Activated T-cell treated with anti-CD3 and anti-CD28 coated beads for 24 hours (primary cell): Measurements from ENCODE around the gene CHMP4B.

Experiments
- DNase-seq: peaks from one replicate; pipeline ENCODE4 v3.0.0-alpha.2; 2020; ENCODE audit warnings: low read depth

Gene CHMP4B

DNA sequence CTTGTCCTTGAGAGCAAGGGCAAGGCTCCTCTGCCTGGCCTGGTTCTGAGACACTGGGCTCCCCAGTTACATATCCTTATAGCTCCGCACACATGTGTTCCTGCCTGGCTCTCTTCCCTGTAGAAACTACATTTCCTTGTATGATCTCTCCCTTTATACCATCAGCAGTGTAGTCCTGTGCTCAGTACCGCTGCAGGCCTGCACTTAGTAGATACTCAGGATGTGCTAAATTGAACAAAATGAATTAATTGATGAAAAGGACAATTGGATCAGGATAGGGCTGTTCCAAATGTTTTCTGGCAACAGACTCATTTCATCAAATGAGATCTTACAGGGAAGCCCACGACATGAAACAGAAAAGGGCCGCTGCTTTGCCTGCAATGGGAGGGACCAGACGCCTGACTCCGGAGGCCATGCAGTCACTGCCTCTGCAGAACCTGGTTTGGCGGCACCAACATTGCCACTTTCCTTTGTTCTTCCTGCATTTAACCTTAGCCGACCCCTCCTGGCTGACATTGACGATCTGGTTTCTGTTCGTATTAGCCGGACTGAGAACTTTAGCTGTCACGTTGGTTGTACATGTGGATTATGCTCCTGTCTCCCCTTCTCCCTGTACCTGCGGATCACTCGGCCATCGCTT lies 53.3 kb downstream of the CHMP4B start:
- no peak for DNase-seq

DNA sequence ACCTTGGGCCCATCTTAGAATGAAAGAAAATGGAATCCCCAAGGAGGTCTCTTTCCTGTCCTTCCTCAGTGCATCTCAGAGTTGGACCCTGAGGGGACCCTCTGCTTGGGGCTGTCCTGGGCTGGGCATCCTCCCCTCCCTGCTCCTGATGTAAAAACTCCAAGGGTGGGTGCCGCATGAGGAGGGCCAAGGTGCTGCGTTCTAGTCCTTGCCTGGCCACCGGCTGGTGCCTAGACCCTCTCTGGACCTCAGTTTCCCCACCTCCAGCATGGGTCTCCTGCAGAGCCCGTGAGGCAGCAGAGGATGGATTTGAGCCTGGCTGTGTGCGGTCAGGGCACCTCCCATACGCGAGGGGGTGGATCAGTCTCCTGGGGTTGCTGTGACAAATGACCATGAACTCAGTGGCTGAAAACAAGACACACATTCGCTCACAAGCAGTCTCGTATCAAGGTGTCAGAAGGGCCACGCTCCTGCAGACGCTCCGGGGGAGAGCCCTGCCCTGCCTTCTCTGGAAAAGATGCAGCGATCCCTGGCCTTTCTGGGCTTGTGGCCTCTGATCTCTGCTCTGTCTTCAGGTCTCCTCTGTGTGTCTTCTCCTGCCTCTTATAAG lies 54.7 kb downstream of the CHMP4B start:
- no peak for DNase-seq

- DNase-seq, result no peak
Observed at GRCh38 chr20:33866398-33867100, 55.4 kb downstream of the CHMP4B start.

GRCh38 chr20:33868042-33868441 lies 56.9 kb downstream of the CHMP4B start:
- no peak for DNase-seq

- no peak for DNase-seq
Observed at GRCh38 chr20:33868595-33868994, 57.4 kb downstream of the CHMP4B start.

GRCh38 chr20:33869283-33869682 lies 58.1 kb downstream of the CHMP4B start:
- no peak for DNase-seq

DNA sequence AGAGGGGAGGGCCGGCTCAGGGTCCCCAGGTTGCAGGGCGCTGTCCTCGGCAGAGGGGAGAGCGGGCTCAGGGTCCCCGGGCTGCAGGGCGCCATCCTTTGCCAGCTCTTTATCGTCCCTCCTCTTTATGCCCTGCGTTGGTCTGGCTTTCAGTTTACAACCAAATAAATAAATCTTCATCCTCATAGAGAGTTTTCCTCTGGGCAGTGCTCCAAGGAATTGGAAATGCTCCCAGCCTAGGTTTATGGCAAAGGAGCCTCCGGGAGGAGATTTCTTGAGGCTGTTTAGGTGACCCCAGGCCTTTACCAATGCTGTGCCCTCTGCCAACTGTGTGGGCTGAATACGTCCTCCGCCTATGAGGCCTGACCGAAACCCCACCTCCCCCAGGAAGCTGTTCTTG lies 60.2 kb downstream of the CHMP4B start:
- no peak for DNase-seq

DNA sequence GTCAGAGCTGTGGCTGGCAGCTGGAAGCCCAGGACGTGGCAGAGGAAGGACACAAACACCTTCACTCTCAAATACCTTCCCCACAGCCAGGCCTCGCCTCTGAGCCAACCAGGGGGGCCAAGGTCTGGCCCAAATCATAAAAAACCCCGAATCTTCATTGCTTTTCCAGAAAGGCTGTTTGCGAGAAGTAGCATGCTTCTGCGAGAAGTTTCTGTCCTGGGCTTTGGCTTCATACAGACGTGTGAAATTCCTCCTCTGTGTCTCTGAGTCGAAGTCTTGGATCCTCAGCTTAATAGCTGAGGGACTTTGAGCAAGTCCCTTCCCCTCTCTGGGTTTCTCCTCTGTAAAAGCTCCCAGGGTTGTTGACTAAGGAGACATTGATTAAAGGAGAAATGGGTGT lies 63.0 kb downstream of the CHMP4B start:
- no peak for DNase-seq

DNA sequence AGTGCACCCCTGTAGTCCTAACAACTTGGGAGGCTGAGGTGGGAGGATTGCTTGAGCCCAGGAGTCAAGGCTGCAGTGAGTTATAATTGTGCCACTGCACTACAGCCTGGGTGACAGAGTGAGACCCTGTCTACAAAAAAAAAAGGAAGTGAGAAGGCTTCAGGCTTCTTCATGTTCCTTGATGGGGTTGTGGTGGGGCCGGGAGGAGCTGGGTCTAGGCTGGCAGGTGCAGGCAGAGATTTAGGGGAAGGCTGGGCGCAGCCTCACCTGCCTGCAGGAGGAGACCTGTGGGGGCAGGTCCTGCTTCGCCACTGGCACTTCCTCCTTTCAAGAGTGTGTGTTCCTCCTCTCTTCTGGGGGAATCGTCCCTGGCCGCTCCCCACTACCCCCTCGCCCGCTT lies 63.9 kb downstream of the CHMP4B start:
- no peak for DNase-seq

DNA sequence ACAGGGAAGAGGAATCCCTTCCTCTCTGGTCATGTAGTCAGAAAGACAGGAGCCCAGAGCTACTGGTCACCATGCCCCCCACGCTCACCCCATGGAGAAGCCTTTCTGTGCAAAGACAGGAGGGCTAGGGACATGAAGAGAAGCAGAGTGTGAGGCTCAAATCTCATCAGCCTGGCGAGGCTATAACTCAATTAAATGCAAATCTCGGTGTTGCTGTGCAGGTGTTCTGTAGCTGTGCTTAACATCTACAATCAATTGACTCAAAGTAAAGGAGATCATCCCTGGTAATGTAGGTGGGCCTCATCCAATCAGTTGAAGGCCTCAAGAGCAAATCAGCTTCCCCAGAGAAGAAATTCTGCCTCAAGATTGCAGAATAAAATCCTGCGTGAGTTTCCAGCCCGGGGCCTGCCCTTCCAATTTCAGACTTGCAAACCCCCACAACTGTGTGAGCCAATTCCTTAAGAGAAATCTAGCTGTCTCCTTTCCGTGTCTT lies 64.4 kb downstream of the CHMP4B start:
- DNase-seq, result no peak

DNA sequence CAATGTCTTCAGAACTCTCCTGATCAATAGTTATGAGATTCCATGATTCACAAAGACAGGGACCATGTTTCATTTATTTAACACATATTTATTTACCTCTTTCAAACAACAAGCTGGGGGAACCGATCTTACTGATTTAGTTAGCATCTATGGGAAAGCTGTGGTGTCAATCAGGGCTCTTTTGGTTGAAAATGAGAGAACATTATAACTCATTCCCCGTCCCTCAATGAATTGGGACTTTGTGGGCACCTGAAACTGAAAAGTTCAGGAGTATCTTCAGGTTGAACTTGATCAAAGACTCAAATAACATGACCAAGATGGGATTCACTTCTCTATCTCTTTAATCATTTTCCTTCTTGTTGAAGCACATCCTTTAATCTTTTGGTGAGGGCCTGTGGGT lies 67.4 kb downstream of the CHMP4B start:
- no peak for DNase-seq

DNA sequence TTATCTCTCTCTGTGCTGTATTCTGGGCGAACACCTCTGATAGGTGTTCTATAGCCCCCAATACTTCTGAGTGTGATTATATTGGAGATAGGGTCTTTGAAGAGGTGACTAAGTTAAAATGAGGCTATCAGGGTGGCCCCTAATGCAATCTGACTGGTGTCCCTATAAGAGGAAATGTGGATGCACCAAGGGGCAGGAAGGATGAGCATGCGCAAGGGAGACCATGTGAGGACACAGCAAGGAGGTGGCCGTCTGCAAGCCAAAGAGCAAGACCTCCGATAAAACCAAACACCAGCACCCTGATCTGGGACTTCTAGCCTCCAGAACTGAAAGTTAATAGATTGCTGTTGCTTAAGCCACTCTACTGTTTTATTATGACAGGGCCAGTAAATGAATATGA lies 69.2 kb downstream of the CHMP4B start:
- no peak for DNase-seq

- DNase-seq, result no peak
Observed at GRCh38 chr20:33881989-33882388, 70.8 kb downstream of the CHMP4B start.

DNA sequence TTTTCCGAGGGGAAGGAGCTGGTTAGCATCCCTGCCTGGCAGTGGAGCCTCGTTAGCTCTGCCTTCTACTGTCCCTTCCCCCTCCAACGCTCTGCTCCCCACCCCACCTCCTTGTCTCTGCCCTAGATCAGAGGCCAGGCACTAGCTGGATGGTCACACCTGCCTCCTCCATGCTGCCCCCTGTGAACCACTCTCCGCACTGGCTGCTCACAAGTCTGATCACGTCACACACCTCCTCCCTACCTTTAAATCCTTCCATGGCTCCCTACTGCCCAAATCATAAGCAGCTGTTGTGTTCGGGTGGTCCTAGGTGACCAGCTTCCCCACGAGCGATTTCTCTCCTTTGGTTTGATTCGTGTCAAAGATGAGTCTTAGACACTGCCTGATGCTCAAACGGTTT lies 71.3 kb downstream of the CHMP4B start:
- DNase-seq, result no peak

- no peak for DNase-seq
Observed at GRCh38 chr20:33883164-33883563, 72.0 kb downstream of the CHMP4B start.

DNA sequence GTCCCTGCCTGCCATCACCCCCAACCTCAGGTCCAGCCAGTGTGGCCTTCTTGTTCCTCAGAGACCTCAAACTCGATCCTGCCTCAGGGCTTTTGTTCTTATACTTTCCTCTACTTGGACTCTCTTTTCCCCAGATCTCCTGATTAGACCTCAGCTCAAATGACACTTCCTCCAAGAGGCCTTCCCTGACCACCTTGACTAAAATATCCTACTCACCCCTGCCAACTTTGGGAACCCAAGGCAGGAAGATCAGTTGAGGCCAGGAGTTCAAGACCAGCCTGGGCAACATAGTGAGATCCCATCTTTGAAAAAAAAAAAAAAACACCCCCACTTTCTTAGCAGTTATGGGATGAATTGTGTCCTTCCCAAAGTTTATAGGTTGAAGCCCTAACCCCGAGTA lies 73.5 kb downstream of the CHMP4B start:
- no peak for DNase-seq

GRCh38 chr20:33889312-33889711 lies 78.2 kb downstream of the CHMP4B start:
- no peak for DNase-seq

GRCh38 chr20:33890557-33890956 lies 79.4 kb downstream of the CHMP4B start:
- no peak for DNase-seq

DNA sequence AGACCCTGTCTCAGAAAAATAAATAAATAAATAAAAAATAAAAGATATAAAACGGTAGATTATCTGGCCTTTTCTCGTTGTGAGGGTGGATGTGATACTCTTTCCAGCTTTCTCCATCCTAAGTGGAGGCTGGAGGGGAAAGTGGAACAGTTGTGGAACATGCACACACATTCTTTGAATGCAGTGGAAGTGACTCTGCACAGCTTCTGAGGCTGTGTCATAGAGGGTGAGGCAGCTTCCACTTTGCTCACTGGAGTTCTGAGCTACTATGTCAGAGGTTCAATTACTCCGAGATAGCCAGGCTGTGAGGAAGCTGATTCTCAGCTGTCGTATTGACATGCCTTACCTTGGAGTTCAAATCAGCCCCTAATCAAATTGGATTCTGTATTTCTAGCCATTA lies 82.2 kb downstream of the CHMP4B start:
- DNase-seq, result no peak

GRCh38 chr20:33894798-33895197 lies 83.7 kb downstream of the CHMP4B start:
- DNase-seq, result no peak

- DNase-seq, result no peak
Observed at GRCh38 chr20:33896509-33896908, 85.4 kb downstream of the CHMP4B start.

GRCh38 chr20:33897313-33897912 lies 86.3 kb downstream of the CHMP4B start:
- no peak for DNase-seq

- DNase-seq, result no peak
Observed at GRCh38 chr20:33899106-33899505, 88.0 kb downstream of the CHMP4B start.
